Measurements from ENCODE around the gene BCOR.

DNA sequence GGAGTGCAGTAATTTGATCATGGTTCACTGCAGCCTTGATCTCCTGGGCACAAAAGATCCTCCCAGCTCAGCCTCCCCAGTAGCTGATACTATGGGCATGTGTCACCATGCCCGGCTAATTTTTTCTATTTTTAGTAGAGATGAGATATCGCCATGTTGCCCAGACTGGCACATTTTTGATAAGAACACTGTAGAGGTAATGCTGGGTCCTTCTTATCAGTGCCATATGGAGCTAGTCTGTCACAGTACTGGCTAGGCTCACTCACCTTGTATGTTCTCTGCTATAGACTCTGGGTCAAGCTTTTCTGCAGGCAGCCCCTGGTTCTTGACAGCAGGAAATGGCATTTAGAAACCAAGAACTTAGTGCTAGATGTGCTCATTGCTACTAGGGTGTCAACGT is 53.9 kb downstream of the BCOR start:
- TF ChIP-seq CSDC2 (CRISPR knock-in tag; IDR thresholded peaks at IDR 0.05), result no peak
- TF ChIP-seq ZFP30 (CRISPR knock-in tag; IDR thresholded peaks at IDR 0.05), result no peak
- TF ChIP-seq ZFP3 (CRISPR knock-in tag; IDR thresholded peaks at IDR 0.05), result no peak
- TF ChIP-seq SNAI2 (CRISPR knock-in tag; IDR thresholded peaks at IDR 0.05), result no peak
- no peak for TF ChIP-seq RARB (CRISPR knock-in tag; IDR thresholded peaks at IDR 0.05)
- TF ChIP-seq TOX (CRISPR knock-in tag; IDR thresholded peaks at IDR 0.05; ENCODE audit: borderline replicate concordance), result no peak
- no peak for TF ChIP-seq TCF4 (CRISPR knock-in tag; IDR thresholded peaks at IDR 0.05; ENCODE audit: borderline replicate concordance)
- TF ChIP-seq, protein P1, sequence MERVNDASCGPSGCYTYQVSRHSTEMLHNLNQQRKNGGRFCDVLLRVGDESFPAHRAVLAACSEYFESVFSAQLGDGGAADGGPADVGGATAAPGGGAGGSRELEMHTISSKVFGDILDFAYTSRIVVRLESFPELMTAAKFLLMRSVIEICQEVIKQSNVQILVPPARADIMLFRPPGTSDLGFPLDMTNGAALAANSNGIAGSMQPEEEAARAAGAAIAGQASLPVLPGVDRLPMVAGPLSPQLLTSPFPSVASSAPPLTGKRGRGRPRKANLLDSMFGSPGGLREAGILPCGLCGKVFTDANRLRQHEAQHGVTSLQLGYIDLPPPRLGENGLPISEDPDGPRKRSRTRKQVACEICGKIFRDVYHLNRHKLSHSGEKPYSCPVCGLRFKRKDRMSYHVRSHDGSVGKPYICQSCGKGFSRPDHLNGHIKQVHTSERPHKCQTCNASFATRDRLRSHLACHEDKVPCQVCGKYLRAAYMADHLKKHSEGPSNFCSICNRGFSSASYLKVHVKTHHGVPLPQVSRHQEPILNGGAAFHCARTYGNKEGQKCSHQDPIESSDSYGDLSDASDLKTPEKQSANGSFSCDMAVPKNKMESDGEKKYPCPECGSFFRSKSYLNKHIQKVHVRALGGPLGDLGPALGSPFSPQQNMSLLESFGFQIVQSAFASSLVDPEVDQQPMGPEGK (CRISPR knock-in tag; IDR thresholded peaks at IDR 0.05; ENCODE audit: borderline replicate concordance), result no peak

Data from SK-N-SH treated with all-trans-retinoic acid at 6 μM for 48 hours (cell line).